ENCODE data around the gene WDFY4.

- TF ChIP-seq POLR2A (IDR thresholded peaks at IDR 0.05), result no peak
- TF ChIP-seq, protein P1, sequence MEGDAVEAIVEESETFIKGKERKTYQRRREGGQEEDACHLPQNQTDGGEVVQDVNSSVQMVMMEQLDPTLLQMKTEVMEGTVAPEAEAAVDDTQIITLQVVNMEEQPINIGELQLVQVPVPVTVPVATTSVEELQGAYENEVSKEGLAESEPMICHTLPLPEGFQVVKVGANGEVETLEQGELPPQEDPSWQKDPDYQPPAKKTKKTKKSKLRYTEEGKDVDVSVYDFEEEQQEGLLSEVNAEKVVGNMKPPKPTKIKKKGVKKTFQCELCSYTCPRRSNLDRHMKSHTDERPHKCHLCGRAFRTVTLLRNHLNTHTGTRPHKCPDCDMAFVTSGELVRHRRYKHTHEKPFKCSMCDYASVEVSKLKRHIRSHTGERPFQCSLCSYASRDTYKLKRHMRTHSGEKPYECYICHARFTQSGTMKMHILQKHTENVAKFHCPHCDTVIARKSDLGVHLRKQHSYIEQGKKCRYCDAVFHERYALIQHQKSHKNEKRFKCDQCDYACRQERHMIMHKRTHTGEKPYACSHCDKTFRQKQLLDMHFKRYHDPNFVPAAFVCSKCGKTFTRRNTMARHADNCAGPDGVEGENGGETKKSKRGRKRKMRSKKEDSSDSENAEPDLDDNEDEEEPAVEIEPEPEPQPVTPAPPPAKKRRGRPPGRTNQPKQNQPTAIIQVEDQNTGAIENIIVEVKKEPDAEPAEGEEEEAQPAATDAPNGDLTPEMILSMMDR (IDR thresholded peaks at IDR 0.05), result no peak
- TF ChIP-seq POLR2AphosphoS5 (IDR thresholded peaks at IDR 0.05), result no peak
Measured at GRCh38 chr10:48661441-48661840, 23.2 kb upstream of the WDFY4 start.

Data from breast epithelium (tissue), 3 donors.